HG03135 (cell line): Measurements from ENCODE around the gene SLC16A2.
A peak's percentile ranks its signal among the peaks of the same experiment; 100 is the strongest.

Source experiments
- ATAC-seq: cut with Tn5 transposase; IDR thresholded peaks from one replicate; pipeline ENCODE4 v1.9.1; 2021; ENCODE audit warnings: mild to moderate bottlenecking, moderate library complexity; ENCODE audit not compliant: unreplicated experiment

Gene SLC16A2

DNA sequence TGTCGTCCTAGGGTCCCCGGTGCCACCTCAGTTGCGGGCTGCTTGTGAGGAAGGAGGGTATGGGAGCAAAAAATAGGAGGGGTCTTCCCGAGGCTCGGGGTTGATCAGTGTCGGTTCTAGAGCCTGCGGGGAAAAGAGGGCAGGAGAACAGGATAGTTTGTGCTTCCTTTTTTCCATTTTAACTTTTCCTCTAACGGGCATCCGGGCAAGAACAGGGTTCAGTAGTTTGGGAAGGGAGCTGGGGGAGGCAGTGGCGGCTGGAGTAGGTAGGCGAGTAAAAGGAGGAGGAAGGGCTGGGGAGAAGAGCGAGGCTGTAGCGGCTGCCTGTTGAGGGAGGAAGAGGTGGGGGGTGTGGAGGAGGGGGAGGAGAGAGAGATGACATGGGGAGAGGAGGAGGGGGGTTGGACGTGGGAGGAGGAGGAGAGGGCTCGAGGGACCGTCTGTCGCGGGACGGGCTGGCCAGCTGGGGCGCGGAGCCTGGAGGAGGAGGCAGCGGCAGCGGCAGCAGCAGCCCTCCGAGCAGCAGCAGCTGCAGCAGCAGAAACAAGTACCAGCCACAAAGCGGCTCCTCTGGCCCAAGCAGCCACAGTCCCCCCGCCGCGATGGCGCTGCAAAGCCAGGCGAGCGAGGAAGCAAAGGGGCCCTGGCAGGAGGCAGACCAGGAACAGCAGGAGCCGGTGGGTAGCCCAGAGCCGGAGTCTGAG lies at the start of gene SLC16A2:
SLC16A2 (plus strand) TSS at position 458 of the 704 bp plus-strand sequence; CDS start at position 603, 145 bp downstream.
- ATAC-seq: no peak

DNA sequence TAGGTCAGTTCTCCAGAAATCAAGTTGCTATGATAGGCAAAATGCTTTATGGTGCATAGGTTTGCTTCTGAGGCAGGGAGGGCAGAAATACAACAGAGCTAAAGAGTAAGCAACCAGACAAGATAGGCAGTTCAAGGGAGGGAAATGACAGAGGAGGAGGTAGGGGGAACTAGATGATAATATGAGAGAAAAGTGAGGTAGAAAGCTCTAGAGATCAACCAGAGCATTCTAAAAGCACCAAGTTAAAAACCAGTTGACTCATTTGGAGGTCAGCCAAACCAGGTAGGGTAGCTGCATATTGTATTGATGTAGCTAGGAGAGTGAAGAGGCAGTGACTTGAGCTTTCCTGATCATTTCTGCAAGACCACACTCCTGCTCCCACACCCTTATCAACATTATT lies 49.0 kb upstream of the SLC16A2 start:
- no peak for ATAC-seq

DNA sequence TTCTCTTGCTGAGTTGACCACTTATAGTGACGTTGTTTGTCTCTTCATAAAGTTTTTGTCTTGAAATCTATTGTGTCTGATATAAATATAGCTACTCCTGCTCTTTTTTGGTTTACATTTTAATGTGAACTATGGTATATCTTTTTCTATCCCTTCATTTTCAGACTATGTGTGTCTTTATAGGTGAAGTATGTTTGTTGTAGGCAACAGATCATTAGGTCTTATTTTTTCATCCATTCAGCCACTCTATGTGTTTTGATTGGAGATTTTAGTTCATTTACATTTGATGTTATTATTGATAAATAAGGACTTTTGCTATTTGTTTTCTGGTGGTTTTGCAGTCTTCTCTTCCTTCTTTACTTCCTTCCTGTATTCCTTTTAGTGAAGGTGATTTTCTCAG lies 44.0 kb upstream of the SLC16A2 start:
- no peak for ATAC-seq

DNA sequence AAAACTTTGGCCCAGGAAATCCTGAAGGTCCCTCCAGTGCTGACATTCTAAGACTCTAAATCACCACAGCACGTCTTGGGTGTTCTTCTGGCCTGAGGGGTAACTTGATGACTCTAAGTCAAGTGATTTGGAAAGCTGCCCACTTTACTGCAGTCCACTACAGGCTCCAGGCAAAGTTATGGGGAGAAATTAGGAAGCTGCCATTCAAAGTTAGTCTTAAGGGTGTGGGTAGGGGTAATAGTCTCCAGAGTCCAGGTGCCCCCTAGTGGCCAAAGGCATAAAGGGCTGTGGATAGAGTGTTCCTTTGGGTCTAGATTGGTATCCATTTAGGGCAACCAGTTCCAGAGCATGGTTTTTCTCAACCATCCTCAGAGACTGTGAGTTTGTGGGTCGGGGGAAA lies 38.7 kb upstream of the SLC16A2 start:
- ATAC-seq: peak; percentile 86

DNA sequence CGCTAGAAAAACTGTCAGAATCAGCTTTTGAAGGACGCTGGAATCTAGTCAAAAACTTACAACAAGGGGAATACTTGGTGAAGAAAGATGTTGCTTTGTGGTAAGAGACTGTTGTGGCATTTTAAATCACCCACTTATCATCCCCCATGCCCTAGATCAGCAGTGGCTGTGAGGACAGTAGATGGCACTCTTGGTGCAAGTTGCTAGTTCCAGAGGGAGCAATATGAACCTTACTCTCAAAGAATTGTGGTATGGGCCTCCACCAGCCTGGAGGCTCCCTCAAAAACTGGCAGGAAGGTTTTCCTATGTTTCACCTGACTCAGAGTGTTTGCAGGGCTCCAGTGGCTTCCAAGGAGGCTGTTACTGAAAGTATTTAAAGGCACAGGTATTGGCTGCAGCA lies 37.7 kb upstream of the SLC16A2 start:
- no peak for ATAC-seq

DNA sequence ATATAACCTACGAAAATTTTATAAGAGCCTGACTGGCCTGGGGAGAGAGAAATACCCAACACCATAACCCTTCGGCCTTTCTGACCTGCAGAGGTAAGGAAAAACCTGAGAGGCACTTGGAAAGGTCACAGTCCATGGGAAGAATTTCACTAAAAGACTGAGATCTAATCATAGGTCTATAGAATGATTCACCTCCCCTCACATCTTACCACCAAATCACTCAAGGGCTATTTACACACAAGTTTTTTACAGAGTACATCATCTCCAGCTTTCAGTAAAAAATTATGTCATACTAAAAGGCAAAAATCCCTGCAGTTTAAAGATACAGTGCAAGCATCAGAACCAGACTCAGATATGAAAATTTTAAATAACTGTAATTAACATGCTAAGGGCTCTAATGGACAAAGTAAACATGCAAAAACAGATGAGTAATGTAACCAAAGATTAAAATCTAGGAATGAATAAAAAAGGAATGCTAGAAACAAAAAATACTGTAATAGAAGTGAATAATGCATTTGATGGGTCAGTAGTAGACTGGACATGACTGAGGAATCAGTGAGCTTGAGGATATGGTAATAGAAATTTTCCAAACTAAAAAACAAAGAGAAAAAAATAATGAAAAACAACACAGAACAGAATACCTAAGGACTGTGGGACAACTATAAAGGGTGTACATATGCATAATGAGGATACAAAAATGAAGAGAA lies 32.1 kb upstream of the SLC16A2 start:
- no peak for ATAC-seq

DNA sequence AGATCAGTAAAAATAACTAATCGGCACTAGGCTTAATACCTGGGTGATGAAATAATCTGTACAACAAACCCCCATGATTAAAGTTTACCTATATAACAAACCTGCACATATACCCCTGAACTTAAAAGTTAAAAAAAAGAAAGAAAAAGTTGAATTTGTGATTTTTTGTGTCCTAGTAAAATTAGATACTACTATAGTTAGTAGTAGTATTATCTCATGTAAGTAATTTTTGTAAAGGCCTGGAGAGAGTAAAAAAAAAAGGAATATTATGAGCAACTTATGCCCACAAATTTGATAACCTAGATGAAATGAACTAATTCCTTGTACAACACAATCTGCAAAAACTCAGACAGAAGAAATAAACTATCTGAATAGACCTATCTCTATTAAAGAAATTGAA lies 25.7 kb upstream of the SLC16A2 start:
- ATAC-seq: no peak

DNA sequence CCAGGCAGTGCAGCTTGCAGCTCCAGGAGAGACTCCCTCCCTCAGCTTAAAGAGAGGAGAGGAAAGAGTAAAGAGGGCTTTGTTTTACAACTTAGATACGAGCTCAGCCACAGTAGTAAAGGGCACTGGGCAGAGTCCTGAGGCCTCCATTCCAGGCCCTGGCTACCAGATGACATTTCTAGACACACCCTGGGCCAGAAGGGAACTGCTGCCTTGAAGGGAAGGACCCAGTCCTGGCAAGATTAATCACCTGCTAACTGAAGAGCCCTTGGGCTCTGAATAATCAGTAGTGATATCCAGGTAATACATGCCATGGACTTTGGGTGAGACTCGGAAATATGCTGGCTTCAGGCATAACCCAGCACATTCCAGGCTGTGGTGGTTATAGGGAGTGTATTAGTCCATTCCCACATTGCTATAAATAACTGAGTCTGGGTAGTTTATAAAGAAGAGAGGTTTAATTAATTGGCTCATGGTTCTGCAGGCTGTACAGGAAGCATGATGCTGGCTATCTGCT lies 15.3 kb upstream of the SLC16A2 start:
- no peak for ATAC-seq

DNA sequence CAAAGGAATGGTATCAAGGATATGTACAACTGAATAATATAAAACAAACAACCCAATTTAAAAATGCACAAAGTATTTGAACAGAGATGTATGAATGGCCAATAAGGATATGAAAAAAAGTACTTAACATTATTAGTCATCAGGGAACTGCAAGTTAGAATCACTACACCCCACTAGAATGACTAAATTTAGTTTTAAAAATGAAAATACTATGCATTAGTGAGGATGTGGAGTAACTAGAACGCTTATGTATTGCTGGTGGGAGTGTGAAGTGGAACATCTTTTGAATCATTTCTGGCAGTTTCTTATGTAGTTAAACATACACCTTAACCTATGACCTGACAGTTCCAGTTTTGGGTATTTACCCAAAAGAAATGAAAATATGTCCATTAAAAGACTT lies 13.0 kb upstream of the SLC16A2 start:
- ATAC-seq: no peak

DNA sequence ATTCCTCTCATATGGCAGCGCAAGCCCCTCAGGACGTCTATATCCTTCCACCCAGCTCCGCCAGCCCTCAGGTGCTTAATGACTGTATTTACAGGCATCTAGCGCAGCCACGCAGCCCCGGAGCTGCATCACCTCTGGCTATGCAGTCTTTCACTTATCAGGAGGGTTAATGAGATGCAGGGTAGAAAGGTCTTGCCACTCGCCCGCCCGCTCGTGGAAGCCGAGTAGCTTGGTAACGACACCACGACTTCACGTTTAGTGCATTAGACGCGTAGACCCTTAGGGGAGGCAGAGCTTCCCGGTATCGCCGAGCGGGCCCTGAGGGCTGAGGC lies 1.5 kb upstream of the SLC16A2 start:
- no peak for ATAC-seq

DNA sequence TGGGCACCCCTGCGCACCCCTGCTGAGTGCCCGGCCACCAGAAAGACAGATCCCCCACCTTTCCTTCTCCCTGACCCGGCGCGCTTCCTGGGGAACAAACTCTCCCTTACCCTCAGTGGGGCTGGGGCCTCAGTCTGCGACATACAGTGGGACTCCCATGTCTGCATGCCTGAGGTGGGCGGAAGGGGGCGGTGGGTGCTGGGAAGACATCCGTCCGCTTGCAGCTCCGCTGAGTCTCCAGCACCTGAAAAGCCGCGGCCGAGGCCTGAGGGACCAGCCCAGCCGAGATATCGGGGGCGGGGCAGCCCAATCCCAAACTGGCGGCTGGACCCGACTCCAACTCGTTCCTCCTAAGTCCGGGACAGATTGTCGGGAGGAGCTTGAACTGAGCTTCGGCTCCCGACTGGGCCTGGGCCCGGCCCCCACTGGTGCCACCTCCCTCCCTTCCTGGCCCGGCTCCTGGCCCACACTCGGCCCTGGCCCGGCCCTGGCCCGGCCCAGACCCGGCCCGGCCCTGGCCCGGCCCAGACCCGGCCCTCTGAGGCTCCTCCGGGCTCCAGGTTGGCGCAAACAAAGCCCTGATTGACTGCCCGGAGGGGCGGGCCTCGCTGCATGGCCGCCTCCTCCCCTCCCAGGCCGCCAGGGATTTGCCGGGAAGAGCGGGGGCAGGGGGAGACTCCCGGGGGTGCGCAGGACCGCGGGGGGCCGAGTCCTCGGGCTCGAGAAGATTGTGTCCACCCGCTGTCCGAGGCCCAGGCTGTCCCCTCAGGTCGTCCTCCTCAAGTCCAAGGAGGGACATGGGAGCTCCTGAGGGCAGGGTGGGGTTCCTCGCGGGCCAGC lies 877 bp upstream of the SLC16A2 start:
- ATAC-seq: no peak

DNA sequence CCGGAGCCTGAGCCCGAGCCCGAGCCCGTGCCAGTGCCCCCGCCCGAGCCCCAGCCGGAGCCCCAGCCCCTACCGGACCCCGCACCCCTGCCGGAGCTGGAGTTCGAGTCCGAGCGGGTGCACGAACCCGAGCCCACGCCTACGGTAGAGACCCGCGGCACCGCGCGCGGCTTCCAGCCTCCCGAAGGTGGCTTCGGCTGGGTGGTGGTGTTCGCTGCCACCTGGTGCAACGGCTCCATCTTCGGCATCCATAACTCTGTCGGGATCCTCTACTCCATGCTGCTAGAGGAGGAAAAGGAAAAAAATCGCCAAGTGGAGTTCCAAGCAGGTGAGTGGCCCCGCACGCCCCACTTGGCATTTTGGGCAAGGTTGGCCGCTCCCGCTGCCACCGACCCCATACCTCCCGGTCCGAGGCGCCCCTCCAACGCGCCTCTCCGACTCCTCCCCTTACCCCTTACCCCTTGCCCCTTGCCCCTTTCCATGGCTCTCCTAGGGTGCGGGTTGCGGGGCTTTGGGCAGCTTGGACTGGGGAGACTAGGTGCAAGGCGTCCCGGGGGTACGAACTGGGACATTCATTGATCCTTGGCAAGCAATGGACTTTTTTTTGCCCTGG lies 553 bp downstream of the SLC16A2 start:
- ATAC-seq: no peak

DNA sequence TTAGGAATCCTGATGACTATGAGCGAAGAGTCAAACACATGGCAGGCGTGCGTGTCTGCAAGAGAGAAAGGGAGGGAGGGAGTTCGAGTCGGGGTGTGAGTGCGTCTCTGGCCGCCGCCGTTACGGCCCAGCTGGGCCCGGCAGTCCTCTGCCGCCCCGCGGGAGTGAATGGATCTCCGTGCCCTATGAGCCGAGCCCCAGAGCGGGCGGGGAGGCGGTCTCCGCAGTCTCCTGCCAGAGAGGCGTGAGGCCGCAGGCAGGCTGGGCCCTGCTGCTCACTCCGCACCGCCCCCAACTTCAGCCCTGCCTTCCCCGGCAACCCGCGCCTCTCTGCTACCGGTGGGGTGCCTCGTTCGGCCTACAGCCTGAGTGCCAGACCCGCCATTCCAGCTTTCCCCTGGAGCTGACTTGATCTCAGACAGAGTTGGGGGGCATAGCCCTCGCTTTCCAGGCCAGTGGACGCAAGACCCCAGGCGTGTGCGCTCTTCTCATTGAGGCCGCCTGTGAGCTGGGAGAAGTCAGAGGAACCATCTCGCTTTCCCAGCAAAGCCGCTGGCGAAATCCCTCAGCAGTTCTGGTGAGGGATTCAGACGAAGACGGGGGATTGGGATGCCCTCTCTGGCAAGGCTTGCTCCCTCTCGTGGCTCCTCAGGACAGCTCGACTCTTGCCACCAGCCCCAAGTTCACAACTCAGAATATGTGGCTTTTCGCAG lies 1.4 kb downstream of the SLC16A2 start:
- no peak for ATAC-seq

DNA sequence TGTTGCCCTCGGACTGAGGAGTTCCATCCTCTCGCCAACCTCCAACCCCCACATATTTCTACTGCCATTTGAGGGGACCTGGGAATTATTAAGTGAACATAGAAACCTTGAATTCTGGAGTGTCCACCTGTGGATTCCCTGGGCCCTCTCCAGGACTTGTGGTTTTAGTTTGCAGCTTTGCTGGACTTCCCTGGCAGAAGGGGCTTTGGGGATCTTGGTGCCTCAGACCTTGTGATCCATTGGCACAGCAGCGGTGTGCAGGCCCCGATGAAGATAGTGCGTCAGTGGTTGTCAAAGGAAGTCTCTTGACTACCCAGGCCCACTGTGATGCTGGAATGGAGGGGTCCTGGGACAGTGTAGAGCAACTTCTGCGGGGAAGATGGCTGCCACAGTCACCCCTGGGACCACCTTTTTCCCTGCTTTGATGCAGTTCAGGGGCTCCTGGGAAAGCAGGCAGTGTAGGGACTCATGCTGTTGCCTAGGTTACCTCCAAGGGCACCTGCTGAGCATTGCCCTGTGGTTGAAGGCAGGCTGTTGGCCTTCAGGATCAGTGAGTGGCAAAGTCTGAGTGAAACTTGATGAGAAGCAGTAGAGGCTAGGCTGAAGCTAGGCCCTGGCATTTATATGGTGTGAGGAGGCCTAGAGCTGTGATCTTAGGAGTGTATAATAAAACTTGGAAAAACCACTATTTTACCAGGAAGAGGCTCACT lies 2.2 kb downstream of the SLC16A2 start:
- no peak for ATAC-seq

DNA sequence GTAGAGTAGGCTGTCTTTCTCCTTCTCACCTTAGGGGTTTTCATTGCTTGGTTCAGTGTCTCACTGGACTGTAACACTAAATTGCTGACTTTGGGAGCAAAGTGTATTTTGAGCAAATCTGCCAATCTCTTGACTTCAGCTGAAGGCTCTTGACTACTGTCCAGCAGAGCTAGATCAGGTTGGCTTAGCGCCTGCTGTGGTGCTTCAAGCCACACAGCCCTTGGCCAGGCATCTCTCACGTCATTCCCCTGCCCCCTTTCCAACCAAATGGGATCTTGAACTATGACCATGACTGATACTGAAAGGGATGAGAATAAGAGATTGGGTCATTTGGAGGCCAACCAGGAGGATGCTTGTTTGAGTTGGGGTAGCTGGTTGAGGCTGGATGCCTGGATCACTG lies 4.8 kb downstream of the SLC16A2 start:
- no peak for ATAC-seq

DNA sequence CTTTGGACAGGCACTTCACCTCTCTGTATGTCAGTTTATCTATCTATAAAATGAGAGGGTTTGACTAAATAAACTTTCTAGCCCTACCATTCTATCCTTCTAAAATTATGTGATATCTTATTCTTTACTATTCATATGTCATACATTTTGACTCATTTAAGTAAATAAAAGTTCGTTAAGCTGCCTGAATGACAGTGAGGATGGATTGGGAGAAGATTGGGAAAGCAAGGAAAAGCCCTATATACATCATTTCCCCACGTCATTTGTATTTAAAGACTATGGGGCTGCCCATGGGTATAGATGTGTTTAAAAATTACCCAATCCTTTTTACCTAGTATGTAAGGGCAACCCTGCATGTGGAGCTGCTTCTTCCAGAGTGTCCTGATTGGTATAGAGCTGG lies 5.3 kb downstream of the SLC16A2 start:
- ATAC-seq: no peak

DNA sequence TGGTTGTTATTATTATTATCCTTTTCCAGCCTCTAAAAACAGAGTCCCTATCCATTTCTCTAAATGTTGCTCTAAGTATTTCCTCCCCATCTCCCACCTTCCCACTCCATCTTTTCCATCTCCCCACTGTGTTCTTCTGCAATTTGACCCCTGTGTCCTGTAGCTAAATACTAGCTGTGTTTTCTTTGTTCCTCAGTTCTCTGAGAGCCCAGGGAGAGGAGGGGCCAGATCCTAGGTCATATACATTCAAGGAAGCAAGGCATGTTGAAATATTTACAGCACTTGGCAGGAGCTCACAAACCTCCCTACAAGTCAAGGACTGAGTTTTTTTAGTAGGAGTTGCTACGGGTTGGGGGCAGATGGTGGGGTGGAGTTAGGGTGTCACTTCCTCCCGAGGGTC lies 10.5 kb downstream of the SLC16A2 start:
- no peak for ATAC-seq

DNA sequence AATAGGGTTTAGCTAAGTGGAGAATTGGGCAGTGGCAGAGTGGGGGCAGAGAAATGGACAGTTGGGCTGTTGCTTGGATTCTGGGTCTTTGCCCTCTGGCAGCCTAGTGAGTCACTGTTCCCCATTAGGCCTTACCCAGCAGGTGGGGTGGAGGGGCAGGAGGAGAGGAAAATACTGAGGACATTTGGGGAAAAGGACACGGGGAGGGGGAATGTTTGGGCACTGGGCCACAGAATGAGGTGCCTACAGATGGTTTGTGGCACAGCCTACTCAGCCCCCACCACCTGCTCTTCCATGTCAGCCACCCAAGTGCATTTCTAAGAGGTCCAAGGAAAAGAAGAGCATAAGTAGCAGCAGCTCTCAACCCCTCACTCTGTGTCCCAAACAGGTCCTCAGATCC lies 13.0 kb downstream of the SLC16A2 start:
- no peak for ATAC-seq

DNA sequence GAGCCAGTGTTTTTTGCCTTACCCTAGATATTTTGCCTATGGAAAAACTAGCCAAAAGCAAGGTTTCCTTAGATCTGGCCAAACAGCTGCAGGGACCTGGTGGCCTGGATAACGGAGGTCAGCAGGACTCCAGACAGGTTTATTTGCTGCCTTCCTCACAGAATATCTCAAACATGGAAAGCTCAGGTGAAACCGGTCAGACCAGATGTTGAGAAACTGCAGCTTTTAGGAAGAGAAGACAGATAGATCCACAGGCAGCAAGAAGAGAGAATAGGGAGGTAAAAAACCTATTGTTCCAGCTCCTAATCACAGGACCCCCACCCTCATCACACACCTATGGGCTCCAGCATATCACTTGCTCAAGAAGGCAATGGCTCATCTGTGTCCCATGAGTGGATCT lies 16.2 kb downstream of the SLC16A2 start:
- no peak for ATAC-seq

DNA sequence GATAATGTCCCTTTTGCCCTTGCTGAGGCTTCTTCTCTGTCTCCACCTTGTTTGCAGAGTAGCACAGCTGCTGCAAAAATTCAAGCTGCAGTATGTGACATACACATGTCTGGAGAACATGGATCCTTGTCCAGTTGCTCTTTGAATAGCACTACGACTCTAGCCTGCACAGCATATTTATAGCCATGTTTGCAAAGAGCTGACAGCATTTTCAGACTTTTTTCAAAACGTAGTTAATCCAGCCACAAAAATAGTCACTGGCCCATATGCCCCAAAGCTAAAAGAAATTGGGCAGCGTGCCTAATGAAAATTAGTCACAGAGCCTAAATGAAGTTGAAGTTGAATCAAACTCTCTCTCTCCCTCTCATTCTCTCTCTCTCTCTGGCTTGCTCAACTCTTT lies 17.5 kb downstream of the SLC16A2 start:
- ATAC-seq: no peak
